ENCODE results near the gene HOXB4.
A peak's percentile ranks its signal among the peaks of the same experiment; 100 is the strongest.

Gene HOXB4

DNA sequence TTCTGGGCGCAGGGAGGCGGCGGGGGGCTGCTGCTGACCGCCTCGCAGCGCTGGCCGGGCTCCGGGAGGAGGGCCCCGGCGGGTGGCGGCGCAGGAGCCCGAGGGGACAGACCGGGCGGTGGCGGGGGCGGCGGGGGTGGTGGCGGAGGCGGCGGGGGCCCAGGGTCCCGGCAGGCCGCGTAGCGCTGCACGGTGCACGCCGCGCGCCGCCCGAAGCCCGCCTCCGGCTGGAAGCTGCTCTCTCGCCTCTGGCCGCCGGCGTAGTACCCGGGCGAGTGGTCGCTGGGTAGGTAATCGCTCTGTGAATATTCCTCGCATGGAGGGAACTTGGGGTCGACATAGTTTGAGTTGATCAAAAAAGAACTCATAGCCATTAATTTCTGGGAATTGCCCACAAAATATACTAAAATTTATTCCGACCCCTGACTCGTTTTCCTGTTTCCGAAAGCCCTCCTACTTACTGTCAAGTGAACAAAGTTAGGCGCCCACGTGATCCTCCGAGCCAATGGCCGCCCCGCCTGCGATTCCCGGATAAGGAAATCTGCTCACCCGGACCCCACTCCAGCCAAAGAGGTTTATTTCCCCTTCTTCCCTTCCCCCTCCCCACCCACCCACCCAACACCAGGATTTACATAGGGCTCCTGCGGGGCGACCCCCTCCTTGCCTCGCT, at the start of gene HOXB4:
Gene HOXB4, minus strand, starts transcription at position 405 of the 670 bp plus-strand sequence. Its CDS starts 31 bp downstream, at position 374.
- DNase-seq: peak; percentile 71

DNA sequence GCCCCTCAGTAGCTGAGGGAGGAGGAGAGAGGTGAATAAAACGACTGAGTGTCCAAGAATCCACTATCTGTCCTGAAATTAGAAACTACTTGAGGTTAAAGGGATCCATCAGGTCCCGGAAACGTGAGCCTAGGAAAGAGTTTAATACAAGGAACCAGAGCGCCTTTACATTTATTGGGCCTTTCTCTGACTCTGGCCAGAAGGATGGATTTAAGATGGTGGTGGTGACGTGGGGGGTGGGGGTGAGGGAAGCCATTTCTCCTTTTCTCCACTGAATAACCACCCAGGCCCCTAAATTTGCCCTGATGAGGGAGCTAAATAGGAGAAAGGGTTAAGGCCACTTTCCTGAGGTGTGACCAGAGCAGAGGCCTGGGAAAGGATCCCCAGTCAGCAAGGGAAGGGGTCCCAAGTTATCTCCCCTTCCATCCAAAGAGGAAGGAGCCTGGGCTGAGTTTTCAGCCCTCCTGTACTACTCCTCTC, 49.0 kb upstream of the HOXB4 start:
- no peak for DNase-seq

DNA sequence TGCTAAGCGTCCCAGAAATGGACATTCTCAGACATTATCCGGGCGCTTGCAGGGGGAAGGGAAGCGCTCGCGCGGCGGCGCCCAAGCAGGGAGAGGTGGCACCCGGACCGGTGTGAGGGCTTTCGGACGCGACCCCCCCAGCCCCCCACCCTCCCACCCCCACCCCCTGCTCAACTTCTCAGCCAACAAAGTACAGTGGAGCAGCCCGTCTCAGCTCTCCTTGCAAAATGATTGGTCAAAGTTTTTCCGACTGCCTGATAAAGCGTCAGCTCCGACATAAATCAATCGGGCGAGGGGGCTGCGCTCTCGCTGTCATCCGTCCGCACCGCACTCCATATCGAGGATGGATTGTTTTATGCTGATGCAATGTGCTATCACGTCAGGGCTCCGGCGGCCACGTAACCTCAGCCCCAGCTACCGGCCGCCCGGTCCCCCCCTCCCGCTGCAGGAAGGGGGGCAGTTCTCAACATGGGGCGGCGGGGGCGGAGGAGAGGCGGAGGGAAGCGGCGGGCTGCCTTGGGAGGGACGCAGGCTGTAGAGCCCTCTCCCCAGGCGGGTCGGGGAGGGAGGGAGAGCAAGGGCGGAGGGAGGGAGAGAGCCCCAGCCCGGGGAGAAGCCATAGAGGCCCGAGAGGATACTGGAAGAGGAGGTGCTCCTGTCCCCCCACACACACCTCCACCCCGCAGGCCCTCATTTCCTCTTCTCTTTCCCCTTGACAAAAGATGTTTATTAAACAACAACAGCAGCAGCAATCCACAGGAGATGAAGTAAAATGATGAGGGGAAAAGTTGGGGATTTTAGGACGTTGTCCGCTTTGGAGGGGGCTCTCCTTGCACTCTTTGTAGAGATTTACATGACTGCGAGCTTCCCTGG, 48.3 kb upstream of the HOXB4 start, which contains the start of gene HOXB9:
Gene HOXB9, minus strand, starts transcription at position 114 of the 873 bp plus-strand sequence. Its CDS starts 89 bp downstream, at position 25.
- DNase-seq: no peak

DNA sequence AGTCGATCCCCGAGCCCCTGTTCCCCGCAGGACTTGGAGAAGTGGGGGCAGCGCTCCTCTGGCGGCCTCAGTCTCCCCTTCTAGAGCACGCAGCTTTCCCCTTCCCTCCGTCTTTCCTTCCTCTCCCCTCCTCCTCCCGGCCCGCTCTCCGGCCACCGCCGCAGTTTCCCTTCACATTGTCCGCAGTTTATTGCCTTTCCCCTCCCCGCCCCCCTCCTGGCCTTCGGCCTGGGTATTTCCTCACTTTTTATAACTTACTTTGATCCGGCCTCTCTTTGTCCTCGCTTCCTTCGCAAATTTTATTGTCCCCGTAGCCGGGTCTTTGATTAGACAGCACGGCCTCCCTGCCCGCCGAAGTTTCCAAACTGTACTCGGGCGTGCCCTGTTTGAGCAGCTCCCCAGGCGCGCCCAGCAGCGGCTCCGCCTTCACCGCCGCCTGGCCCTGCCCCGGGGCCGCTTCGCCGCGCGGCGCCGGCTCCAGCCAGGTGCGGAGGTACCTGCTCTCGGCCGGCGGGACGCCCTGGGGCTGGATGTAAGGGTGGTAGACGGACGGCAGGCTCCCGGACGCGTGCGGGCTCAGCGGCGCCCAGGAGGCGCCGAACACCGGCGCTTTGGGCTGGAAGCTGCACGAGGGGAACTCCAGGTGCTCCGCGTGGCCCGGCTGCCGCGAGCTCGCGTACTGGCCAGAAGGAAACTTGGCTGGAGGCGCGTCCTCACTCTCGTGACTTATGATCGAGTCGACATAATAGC, 47.5 kb upstream of the HOXB4 start:
- DNase-seq: no peak

DNA sequence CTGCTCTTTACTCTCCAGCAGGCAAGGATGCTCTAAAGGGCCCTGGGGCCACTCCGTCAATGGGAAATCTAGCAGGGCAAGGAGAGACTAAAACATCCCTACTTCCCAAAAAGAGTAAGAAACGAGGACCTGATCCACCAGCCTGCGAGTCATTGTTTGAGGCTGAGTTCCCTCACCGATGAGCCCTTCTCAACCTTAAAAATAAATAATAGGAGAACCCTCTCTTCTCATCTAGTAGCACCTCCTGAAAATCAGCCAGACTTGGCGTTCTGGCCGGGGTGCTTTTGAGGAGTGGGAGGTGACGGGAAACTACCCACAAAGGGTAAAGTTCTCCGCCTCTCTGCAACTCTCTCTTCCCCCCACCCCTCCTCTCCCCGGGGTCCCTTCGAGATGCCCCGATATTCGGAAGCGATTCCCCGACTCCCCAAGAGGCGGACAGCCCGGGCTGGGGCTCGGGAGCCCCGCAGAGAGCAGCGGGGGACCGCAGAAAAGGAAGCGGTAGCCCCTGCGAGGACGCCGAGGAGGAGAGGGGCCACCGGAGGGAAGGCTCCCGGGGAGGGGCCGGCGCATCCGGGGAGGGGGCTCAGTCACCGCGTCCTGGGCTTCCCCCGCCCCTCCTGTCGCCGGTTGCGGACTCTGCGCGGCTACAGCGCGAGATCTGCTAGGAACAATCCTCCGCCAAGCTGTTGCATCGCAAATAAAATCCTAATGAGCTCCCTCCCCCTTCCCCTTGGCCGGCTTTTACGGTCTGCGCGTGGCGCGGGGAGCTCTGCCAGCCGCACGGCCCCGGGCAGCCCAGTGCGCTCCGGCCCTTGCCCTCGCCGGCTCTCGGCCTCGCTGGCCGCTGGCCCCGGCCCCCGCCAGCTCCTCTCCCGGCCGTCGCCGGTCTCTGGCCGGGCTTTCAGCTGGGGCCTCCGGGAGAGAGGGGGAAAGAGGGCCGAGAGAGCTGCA, 46.7 kb upstream of the HOXB4 start:
- DNase-seq: no peak

DNA sequence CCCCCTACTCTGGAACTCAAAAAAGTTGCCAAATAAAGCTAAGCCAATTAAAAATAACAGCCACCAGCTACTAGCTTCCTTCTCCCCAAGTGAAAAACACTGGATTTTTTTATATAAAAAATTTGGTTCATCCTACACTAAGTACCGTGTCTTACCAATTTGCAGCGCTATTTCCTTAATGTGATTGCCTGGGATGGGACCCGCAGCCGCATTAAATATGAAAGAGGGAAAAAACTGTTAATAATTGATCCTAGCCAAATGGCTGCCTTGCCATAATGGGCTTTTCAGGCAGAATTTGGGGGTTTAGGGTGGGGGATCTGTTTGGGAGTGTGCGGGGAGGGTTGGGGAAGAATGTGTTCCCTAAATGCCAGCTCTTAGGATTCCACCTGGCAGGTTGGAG, 46.0 kb upstream of the HOXB4 start:
- DNase-seq: no peak

DNA sequence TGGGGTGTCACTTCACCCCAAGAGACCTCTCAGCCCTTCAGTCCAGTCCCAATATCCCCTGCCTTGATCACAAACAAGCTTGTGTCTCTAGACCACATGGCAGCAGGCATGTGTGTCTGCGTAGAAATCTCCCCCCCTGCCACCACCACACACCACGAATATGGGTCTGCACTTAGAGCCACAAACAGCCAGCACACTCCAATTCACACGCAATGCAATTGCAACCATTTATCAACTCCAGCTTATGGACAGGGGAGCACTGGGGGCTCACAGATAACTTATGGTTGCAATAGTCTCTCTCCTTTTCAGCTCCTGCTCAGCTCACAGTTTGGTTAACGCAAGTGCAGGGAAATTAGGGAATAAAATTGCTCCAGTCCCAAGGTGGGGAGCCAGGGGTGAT, 45.4 kb upstream of the HOXB4 start:
- no peak for DNase-seq

DNA sequence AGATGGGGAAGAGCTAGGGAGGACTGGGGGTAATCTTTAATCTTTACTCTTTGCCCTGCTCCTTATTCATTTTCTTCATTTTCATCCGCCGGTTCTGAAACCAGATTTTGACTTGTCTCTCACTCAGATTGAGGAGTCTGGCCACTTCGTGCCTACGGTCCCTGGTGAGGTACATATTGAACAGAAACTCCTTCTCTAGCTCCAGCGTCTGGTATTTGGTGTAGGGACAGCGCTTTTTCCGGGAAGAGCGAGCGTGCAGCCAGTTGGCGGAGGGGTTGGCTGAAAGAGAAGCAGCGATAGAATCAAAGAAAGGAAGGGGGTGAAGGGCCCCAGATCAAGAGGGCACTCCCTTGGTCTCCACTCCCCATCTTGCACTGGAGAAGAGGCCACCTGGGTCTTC, 44.7 kb upstream of the HOXB4 start:
- no peak for DNase-seq

DNA sequence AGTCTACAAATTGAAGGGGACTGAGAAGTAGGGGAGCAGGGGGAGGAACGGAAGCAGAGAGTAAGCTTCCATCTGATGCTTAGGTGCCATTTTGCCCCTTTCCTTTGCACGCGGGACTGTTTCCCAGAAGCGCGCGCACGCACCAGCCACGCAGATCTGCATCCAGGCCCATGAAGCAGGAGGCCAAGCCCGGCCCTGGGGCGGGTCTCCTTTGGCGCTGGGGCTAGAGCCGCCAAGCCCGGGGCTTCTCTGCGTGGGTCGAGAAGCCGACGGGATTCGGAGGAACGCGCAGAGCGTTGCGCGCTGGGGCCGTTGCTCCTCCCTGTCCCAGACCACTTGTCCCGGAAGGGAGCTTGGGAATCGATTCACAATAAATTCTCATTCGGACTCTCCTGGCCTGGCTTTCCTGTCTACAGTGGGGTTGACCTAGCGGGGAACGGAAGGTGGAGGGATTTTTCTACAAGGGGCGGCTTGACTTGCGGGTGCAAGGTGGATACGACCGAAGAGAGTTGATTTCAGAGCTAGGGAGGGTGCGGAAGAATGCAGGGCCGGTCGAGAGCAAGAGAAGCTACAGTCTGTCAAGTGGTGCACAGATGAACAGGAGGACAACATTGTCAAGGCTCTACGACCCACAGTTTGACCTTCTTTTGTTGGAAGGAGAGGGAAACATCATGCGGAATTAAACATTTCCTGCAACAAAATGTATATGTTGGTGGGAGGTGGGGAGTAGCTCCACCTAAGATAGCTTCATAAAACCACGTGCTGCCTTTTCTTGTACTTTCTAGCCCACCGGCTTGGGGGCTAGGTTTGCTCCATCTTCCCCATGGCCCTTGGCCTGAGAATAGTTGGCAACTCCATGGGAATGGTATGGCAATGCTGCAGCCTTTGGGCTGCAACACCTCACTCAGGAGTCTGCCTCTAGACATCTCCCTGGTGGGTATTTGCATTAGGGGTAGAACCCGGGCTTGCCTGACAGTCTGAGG, 43.6 kb upstream of the HOXB4 start:
- DNase-seq: no peak

DNA sequence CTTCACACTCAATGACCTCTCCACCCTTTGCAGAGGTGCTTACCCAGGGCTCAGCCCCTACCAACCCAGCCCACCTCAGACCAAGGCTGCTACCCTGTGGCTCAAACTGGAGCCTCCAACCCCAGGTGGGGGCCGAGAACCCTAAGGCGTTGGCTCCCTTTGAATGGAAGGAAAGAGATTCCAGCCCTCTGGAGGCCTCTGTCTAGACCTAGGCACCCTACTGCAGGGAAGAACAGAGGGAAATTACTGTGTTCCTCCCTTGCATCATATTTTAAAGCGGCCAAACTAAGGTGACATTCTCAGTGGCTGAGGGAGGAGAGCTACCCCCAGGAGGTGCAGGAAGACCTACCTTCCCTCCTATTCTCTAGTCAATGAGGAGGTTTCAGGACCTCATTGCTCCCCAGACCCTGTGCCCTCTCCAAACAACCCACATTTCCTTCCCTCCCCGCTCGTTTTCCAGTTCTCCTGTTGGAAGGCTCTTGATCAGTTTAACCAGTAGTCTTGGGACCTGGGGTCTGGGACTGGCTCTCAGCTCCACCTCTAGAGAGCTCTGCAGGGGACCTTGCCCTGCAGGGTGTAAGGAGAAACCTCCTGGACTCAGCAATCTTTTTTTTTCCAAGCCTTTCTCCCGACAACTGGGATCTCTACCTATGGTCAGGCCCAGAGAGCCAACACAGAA, 42.5 kb upstream of the HOXB4 start:
- DNase-seq: no peak

DNA sequence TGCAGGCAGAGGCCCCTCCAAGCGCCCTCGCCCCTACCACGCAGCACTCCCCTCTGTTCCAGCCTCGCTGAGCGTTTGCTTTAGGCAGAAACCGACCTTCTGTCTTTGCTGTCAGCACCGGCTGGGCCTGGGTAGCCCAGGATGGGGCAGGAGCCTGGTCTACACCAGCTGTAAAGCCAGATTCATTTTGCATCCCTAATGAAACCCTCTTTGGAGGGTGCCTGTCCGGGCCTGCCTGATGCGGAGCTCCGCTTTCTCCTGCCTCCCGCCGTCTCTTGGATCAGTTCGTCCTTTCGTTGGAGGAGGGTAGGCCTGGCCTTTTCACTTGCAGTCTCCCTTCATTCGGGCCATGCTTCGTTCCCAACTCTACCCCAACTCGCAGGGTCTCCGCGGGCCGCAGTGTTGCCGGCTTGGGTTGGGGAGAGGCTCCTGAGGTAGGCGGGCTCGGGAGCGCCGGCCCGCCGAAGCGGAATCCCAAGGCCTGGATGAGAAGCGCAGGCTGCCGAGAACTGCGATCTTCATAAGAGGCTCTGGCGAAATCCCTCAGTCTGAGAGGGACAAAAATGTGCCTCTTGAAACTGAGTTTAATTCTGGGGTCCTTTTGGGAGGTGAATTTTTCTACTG, 41.8 kb upstream of the HOXB4 start:
- no peak for DNase-seq

DNA sequence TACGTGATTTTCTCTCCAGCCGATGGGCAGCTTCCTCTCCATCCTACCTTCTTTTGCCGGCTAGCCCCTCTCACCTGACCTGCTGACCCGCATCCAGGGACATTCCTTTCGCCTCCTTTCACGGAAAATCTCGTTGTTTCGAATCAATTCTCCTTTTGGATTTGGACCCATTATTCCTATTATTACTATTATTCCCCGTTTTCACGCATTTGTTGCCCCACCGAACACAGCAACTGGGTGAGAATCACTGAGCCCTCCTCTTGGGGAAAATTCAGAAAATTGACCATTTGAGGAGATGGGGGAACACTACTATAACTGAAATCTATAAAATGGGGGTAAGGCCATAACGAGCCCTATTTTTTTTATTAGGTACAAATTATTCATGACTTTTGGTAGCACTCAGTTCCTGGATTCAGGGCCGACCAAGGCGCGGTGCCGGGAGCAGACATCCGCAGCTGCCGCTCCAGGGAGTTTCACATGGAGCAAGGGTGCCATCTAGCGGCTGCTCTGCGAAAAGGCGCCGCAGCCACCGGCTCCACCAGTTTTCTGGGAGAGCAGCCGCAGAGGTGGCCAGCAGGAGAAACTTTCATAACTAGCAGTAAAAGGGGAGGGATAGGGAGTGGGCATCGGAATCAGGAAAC, 40.2 kb upstream of the HOXB4 start:
- peak; percentile 76 for DNase-seq

DNA sequence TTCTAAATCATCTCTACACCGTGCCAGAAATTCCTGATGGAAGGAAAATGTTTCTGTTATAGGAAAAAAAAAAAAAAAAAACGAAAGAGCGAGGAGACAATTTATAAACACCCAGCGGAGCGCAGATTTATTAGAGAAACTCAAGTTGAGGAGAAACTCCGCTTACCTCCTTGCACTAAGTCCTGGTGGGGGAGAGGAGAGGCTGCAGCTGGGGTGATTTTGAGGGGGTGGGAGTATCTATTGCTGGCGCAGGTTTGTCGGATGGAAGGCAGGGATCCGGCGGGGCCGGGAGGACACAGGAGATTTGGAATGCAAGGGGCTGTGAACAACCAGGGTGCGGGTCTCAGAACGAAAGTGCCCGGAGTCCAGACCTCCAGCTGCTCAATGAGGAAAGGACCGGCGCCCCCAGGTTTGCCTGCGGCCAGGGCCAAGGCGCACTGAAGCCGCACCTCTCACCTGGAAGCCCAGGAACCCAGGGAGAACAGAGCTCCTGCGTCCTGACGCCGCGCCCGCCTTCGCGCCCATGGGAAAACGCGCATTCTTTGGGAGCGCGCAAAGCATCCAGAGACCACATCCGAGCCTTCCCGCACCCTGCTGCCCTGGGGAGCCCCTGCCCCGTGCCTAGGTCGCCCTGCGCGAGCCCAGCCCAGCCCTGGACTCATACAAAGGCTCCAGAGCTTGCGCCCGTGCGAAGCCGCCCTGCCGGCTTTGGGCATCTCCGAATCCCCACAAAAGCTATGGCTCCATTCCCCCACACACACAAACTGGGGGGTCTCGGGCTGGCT, 39.5 kb upstream of the HOXB4 start:
- no peak for DNase-seq

DNA sequence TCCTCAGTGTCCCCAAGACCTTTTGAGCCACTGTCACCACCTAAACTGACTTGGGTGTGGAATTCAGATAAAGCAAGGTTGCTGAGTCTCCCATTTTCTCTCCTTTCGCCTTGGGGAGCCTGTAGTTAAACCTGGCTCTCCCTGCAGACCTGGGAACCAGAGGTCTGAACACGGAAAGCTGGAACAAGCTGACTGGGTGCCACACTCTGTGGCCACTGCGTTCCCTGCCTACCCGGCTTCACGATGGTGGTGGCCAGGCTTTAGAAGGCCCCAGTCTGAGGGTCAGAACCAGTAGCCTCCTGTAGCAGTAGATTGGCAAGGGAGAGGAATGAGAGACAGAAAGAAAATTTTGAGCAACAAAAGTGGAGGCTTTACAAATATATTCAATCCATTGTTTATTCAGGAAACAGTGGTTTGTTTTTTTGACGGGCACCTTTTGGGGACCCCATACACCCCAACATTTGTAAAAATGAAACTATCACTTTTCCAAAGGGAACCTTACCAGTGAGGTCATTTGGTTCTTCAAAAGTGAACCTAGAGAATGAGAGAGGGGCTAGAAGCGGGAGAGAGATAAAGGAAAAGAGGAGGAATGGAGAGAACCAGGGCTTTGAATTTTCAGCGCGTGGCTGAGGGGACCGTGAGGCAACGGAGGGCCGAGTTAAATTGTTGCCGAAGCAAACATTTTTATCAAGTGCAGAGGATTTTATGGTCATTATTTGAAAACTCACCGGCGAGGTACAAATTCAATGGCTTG, 38.7 kb upstream of the HOXB4 start:
- no peak for DNase-seq

DNA sequence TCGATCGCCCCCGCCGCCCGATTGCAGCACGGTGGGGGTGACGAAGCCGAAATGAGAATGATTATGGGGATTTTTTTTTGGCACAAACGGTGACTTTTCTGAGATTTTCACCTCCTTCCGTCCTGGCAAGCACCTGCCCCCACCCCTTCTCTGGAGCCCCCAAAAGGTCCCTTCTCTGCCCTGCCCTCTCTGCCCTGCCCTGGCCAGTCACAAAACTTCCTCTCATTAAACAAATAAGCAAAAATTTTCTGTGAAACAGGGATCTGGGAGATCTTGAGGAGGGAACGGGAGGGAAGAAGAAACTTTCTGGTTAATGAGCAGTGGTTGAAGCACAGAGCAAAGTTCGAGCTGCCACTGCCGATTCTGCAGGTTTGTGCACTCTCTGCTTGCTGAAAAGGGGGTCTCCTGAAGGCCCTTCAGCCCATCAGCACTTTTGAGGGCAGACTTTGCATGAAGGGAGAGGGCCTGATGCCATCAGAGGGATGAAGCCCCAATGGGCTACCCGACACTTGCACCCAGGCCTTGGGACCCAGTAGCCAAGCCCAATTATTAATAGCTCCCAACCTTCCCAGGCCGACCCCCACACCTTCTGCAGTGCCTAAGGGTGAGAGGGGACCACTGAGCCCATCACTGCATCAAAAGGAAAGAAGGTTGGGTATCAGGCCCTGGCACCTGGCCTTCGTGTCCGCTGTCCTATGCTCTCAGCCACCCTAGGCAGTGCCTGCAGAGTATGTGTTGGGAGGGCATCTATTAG, 38.0 kb upstream of the HOXB4 start:
- DNase-seq: no peak

DNA sequence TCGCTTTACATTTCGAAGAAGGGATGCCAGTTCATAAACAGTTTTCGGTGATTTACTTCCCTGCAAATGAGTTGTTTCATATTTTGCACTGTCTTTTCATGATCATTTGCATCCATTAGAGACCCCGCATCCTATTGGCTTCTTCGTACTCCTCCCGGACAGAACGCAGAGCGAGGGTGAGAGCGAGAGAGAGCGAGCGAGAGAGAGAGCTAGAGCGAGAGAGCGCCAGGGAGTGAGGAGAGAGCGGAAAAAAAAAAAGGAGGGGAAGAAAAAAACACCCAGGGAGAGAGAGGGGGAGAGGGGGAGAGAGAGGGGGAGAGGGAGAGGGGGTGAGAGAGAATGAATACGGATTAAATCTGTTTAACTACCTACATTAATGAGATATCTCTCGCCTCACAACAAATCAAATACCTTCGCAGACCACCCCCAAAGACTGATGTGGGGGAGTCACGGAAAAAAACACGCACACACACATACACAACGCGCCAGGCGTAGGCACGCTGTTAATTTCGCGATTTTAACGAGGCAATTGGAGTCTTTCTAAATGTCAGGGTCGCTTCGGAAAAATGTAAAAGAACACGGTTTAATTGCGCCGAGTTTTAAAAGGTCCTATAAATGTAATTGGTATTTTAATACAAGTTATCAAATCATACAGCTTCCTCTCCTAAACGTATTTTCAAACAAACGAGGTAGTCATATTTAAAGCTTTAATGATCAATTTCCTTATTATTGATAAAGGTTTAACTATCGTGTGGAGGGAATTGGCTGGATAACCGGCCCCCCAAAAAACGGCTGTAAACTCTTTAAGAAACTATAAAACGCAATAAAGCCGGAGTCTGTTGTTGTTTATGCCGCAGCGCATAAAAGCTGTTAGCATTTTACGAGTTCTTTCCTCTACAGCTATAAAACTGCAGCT, 37.2 kb upstream of the HOXB4 start, which contains the start of gene HOXB8:
Gene HOXB8, minus strand, starts transcription at position 246 of the 916 bp plus-strand sequence. CDS start 588 bp downstream, outside the sequence.
- DNase-seq: no peak
